Measurements from ENCODE around the gene ORAI2.

GRCh38 chr7:102395592-102395872 lies 37.8 kb upstream of the ORAI2 start:
- TF ChIP-seq CTCF (IDR thresholded peaks at IDR 0.05) = no peak
- TF ChIP-seq POLR2AphosphoS5 (IDR thresholded peaks at IDR 0.05) = no peak
- TF ChIP-seq POLR2A (IDR thresholded peaks at IDR 0.05) = no peak
